Measurements from ENCODE around the gene SPHK2.
A peak's percentile ranks its signal among the peaks of the same experiment; 100 is the strongest.
"Not testable (repeated sequence)": the region's sequence is repeated elsewhere in the genome, so short reads cannot be mapped to it uniquely, and the experiment has no call there.

SPHK2 gene

GRCh38 chr19:48618916-48619691, at the start of gene SPHK2, which contains the start of gene RPL18:
Gene SPHK2, plus strand, starts transcription at chr19:48619506. Its CDS starts 1,009 bp downstream, at chr19:48620515.
Gene RPL18, minus strand, starts transcription at chr19:48619178. Its CDS starts 35 bp downstream, at chr19:48619143.
- DNase-seq: peak; percentile 99

- no peak for DNase-seq
Observed at GRCh38 chr19:48569814-48570213, 49.5 kb upstream of the SPHK2 start.

GRCh38 chr19:48571378-48572162, 47.7 kb upstream of the SPHK2 start:
- no peak for DNase-seq

- DNase-seq: no peak
Observed at GRCh38 chr19:48573163-48573505, 46.2 kb upstream of the SPHK2 start.

GRCh38 chr19:48575931-48576622, 43.2 kb upstream of the SPHK2 start:
- no peak for DNase-seq

- not testable (repeated sequence) for DNase-seq
Observed at GRCh38 chr19:48577908-48578307, 41.4 kb upstream of the SPHK2 start.

- no peak for DNase-seq
Observed at GRCh38 chr19:48578891-48579290, 40.4 kb upstream of the SPHK2 start.

- no peak for DNase-seq
Observed at GRCh38 chr19:48582168-48582567, 37.1 kb upstream of the SPHK2 start.

GRCh38 chr19:48587387-48587786, 31.9 kb upstream of the SPHK2 start:
- no peak for DNase-seq

- DNase-seq: peak; percentile 30
Observed at GRCh38 chr19:48588670-48589401, 30.5 kb upstream of the SPHK2 start.

GRCh38 chr19:48591021-48591420, 28.3 kb upstream of the SPHK2 start:
- DNase-seq: no peak

- no peak for DNase-seq
Observed at GRCh38 chr19:48595171-48595570, 24.1 kb upstream of the SPHK2 start.

GRCh38 chr19:48595833-48596232, 23.5 kb upstream of the SPHK2 start:
- no peak for DNase-seq

GRCh38 chr19:48596237-48596636, 23.1 kb upstream of the SPHK2 start:
- no peak for DNase-seq

GRCh38 chr19:48596679-48597465, 22.4 kb upstream of the SPHK2 start:
- DNase-seq: no peak

- DNase-seq: no peak
Observed at GRCh38 chr19:48598996-48599700, 20.2 kb upstream of the SPHK2 start.

GRCh38 chr19:48600679-48601417, 18.5 kb upstream of the SPHK2 start:
- DNase-seq: no peak

- DNase-seq: no peak
Observed at GRCh38 chr19:48603001-48603400, 16.3 kb upstream of the SPHK2 start.

- no peak for DNase-seq
Observed at GRCh38 chr19:48603449-48603848, 15.9 kb upstream of the SPHK2 start.

- no peak for DNase-seq
Observed at GRCh38 chr19:48603850-48604249, 15.5 kb upstream of the SPHK2 start.
